Ureter (tissue), 1 donor: ENCODE data around the gene FAAP100. TPM values are rescaled to one million over a fixed set of nuclear protein-coding genes. Genes with fewer than 3 reads are reported as not detected.
"Not testable (repeated sequence)": the region's sequence is repeated elsewhere in the genome, so short reads cannot be mapped to it uniquely, and the experiment has no call there.

Source experiments
- DNase-seq: peaks from one replicate; pipeline ENCODE4 v3.0.0-alpha.2; 2020; ENCODE audit warnings: low spot score
- total RNA-seq: library from RNA; stranded (reverse); gene quantifications from one replicate; pipeline ENCODE4 v1.2.4, GENCODE V29; 2023
- donor health status: DM: yes; HTN: yes; CAD: no.

The FAAP100 gene
- total RNA-seq, 1 donor from 2014 or later = 37.1 TPM

DNA sequence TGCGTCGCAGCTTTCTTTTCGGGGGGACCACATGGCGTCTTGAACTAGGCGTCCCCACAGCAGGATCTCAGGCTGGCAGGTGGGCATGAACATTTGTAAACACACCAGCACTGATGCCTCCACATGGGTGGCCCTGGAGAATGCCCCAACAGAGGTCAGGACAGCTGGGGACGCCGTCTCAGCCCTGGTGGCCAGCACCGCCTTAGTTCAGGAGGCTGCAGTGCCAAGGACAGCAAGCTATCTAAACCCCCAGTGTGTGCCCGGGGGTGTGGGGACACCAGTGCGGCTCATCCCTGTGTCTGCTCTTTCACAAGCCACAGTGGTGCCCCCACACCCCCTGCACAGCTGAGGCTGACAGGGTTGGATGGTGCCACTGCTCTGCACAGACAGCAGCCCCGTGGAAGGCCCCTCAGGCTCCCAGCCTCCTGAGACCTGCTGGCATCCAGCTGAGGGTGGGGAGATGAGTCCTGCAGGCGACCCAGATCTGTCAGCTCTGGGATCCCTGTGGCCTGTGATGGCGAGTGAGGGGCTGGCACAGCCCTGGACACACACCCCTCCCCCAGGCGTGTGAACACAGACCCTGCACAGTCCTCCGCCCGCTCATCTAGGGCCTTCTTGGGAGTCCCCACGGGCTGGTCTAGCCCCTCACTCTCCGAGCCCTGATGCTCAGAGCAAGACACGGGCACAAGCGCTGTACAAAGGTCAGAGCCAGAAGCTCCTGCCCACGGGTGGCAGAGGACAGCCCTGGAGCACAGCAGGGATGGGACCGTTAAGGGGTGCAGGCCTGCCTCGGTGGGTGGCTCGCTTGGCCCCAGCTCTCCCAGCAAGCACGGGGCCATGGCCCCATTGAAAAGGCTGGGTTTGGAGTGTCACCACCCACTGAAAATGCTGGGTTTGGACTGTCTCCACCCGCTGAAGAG is 13.2 kb downstream of the FAAP100 start:
- DNase-seq = no peak

- no peak for DNase-seq
These were observed 14.1 kb downstream of the FAAP100 start for GRCh38 chr17:81537856-81538555.

DNA sequence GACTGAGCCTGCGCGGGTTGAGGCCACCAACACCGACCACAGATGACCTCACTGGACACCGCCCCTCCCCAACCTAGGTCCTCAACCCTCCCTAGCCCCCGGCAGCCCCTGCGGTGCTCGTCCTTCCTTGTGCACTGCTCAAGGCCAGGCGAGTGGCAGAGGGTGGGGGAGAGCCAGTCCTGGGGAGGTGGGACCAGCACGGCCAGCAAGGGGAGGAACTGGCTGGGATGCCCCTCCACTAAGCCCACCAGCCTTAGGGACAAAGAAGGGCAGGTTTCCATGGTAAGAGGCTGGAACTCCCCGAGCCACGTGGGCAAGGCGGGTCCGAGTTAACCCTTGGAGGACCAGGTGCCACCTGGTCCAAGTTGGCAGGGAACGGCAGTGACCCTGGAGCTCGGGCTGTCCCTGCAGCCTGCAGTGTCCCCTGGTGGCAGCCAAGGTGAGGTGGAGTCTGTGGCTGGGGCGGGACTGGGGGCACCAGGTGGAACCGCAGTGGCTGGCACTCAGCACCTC is 14.8 kb downstream of the FAAP100 start:
- DNase-seq = no peak

DNA sequence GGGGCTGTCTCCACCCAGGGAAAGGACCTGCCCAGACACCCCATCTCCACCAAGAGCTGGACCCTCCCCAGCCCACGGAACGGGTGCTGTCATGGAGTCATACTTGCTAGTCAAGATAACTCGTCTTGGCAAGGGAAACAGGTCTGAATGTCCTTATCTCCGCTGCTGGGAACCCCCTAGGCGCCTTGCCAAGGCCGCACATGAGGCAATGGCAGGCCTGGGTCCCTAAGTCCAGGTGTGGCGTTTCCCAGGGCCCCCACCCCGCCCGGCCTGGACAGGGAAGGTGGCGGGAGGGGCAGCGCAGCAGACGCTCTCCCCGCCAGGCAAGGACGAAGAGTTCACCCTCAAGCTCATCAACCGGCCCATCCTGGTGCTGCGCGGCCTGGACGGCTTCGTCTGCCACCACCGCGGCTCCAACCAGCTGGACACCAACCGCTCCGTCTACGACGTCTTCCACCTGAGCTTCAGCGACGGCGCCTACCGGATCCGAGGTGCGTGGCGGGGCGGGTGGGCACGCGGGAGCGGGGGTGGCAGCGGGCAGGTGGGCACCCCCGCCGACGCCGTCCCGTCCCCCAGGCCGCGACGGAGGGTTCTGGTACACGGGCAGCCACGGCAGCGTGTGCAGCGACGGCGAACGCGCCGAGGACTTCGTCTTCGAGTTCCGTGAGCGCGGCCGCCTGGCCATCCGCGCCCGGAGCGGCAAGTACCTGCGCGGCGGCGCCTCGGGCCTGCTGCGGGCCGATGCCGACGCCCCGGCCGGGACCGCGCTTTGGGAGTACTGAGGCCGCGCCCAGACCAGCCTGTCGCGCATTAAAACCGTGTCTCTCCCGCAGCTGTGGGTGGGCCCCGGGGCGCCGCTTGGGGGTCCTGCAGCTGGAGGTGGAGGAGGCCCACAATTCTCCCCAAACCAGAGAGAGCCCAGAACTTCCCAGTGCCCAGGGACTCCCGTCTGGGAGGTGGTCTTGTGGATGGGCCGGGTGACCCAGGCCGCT is 15.6 kb downstream of the FAAP100 start:
- DNase-seq = no peak

DNA sequence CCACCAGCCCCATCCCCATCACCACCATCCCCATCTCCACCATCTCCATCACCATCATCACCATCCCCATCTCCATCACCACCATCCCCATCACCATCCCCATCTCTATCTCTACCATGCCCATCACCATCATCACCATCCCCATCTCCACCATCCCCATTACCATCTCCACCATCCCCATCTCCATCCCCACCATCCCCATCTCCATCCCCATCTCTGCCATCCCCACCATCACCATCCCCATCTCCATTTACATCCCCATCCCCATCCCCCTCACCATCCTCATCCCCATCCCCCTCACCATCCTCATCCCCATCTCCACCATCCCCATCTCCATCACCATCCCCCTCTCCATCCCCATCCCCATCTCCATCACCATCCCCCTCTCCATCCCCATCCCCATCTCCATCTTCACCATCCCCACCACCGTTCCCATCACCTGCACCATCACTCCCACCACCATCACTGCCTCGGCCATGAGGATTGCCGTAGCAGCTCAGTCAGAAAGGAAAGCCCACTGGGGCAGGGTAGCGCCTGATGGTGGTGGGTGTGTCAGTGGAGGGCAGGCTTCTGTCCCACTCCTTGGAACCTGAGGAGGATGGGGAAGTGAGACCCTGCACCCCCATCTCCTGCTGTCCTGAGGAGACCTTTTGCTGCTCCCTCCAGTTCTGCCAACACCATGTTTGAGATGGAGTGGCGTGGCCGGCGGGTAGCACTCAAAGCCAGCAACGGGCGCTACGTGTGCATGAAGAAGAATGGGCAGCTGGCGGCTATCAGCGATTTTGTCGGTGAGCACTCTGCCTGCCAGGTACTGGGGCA is 16.5 kb downstream of the FAAP100 start:
- no peak for DNase-seq

- DNase-seq = no peak
These were observed 17.2 kb downstream of the FAAP100 start for GRCh38 chr17:81535007-81535328.

GRCh38 chr17:81534157-81535006 is 17.8 kb downstream of the FAAP100 start:
- no peak for DNase-seq

- no peak for DNase-seq
These were observed 18.6 kb downstream of the FAAP100 start for GRCh38 chr17:81533339-81534141.

DNA sequence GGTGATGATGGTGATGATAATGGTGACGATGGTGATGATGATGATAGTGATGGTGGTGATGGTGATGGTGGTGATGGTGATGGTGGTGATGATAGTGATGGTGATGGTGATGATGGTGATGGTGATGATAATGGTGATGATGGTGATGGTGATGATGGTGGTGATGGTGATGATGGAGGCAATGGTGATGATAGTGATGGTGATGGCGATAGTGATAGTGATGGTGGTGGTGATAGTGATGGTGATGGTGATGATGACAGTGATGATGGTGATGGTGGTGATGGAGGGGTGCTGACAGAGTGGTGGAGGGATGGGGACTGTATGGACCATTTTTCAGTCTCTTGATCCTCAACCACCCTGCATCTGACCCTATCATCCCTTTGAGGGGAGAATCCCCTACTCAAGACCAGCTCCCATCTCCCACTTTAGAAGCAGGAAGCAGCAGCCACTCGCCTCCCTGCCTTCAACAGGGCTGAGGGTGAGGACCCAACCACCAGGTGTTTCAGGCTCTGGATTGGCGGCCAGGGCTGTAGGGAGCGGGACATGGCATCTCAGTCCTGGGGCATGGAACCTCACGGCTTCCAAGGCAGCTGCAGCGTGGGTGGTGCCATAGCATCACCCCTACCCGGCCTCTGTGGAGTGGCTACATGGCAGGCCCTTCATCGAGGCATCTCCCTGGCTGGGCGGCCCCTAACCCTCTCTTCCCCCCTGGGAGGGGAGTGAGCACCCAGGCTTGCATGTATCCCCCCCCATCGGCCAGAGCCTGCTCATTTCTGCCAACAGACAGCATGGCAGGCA is 19.5 kb downstream of the FAAP100 start:
- DNase-seq = no peak

GRCh38 chr17:81531998-81532404 is 20.2 kb downstream of the FAAP100 start:
- DNase-seq = not testable (repeated sequence)

DNA sequence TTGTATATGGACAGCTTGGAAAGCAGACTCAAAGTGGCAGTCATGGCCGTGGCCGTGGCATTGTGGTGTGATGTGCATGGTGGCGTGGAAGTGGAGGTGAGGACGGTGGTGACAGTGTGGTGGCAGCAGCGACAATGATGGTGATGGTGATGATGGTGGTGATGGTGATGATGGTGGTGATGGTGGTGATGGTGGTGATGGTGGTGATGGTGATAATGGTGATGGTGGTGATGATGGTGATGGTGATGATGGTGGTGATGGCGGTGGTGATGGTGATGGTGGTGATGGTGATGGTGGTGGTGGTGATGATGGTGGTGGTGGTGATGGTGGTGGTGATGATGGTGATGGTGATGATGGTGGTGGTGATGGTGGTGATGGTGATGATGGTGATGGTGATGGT is 21.1 kb downstream of the FAAP100 start:
- not testable (repeated sequence) for DNase-seq

DNA sequence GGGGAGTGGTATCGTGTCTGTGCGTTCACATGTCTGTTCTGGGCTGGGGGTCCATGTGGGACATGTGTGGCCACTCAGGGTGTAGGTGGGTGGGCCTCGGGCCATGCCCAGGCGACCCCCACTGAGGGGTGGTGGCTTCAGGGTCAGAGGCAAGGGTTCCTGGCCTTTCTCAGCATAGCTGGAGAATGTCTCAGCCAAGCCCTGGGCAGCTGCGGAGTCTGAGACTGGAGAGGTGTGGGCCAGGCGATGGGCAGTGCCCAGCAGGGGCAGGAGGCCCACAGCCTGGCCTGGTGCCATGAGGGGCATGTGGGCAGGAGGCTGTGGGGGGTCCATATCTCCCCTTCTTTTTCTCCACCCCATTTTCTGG is 22.7 kb downstream of the FAAP100 start:
- no peak for DNase-seq

DNA sequence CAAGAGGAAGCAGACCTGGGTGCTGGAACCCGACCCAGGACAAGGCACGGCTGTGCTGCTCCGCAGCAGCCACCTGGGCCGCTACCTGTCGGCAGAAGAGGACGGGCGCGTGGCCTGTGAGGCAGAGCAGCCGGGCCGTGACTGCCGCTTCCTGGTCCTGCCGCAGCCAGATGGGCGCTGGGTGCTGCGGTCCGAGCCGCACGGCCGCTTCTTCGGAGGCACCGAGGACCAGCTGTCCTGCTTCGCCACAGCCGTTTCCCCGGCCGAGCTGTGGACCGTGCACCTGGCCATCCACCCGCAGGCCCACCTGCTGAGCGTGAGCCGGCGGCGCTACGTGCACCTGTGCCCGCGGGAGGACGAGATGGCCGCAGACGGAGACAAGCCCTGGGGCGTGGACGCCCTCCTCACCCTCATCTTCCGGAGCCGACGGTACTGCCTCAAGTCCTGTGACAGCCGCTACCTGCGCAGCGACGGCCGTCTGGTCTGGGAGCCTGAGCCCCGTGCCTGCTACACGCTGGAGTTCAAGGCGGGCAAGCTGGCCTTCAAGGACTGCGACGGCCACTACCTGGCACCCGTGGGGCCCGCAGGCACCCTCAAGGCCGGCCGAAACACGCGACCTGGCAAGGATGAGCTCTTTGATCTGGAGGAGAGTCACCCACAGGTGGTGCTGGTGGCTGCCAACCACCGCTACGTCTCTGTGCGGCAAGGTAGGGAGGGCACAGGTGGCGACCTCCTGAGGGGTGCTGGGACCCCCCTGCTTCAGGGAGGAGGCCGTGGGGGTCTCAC is 23.3 kb downstream of the FAAP100 start:
- no peak for DNase-seq

DNA sequence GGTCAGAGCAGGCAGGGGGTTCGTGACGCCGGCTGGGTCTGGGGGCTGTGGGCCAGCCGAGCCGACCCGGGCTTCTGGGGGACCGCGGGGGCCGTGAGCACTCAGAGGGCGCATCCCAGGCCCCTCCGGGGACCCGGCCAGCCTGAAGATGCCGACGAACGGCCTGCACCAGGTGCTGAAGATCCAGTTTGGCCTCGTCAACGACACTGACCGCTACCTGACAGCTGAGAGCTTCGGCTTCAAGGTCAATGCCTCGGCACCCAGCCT is 23.8 kb downstream of the FAAP100 start:
- no peak for DNase-seq

DNA sequence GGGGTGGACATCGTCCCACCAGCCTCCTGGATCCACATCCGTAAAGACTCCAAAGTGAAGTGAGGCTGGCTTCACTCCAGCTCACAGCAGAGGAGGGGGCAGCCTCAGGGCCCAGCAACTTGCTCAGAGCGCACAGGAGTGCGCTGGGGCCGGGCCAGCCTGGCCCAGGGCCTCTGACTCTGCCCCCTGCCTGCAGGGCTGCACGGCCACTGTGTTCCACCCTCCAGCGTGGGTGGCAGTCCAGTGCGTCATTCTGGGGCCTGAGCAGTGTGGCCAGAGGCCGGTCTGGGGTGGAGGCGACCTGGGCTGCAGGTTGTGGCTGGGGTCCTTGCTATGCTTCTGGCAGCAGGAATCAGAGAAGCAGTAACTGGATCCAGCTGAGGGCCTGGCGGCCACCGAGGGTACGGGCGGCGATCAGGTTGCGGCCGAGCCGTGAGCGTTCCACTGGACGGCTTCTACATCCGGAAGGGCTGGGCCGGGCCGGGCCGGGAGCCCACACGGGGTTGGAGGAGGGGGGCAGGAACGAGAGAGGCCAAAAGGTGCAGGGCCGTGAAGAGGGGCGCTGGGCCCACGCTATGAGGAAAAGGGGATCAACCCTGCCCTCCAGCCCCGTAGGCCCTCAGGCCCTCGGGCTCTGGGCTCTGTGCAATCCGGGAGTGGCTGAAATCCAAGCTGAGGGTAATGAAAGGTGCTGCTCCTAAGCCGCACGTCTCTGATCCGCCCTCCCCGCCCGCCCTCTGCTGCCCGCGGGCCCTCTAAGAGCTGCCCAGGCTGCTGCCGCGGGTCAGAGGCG is 24.4 kb downstream of the FAAP100 start, which contains the start of gene FSCN2:
FSCN2 (plus strand) TSS at position 787 of the 793 bp plus-strand sequence. CDS start 155 bp downstream, outside the sequence.
- no peak for DNase-seq

GRCh38 chr17:81526662-81527571 is 25.2 kb downstream of the FAAP100 start:
- DNase-seq = no peak
